Activated T-cell treated with anti-CD3 and anti-CD28 coated beads, Interleukin-2, amount 50 U/mL, for 72 hours (primary cell): Measurements from ENCODE around the gene PSMD11. TPM values are rescaled to one million over a fixed set of nuclear protein-coding genes. Genes with fewer than 3 reads are reported as not detected.

ENCODE experiments used
- ATAC-seq, 2 donors: fragments of 150-1000 bp; cut with Tn5 transposase; replicated peaks in 1 of 2; 2 replicates each; pipeline ENCODE4 v1.10.0; 2021; ENCODE audit warnings: moderate library complexity in 2 of 2, mild to moderate bottlenecking in 1 of 2
- DNase-seq, 2 donors: peaks; one replicate each; pipeline ENCODE4 v3.0.0; 2021 to 2022; ENCODE audit warnings: mixed read lengths in 1 of 2
- H3K27ac Mint-ChIP-seq: one replicate; pipeline ENCODE4 v1.8.0; 2022; ENCODE audit warnings: mild to moderate bottlenecking, moderate library complexity, mixed read lengths
- H3K27me3 Mint-ChIP-seq: one replicate; pipeline ENCODE4 v1.8.0; 2022; ENCODE audit warnings: low read depth, mixed read lengths
- H3K36me3 Mint-ChIP-seq, 2 donors: one replicate each; pipeline ENCODE4 v1.8.0; 2022; ENCODE audit warnings: mixed read lengths in 2 of 2, mild to moderate bottlenecking in 1 of 2; ENCODE audit not compliant: insufficient read depth in 2 of 2
- H3K4me1 Mint-ChIP-seq: one replicate; pipeline ENCODE4 v1.8.0; 2022; ENCODE audit warnings: low read depth, mixed read lengths
- H3K4me3 Mint-ChIP-seq, 2 donors: one replicate each; pipeline ENCODE4 v1.8.0; 2022; ENCODE audit warnings: mild to moderate bottlenecking in 2 of 2, mixed read lengths in 2 of 2, moderate library complexity in 2 of 2
- H3K9me3 Mint-ChIP-seq, 2 donors: one replicate each; pipeline ENCODE4 v1.8.0; 2022; ENCODE audit warnings: mixed read lengths in 2 of 2
- total RNA-seq, 2 donors: library from RNA; stranded (reverse); gene quantifications; one replicate each; pipeline ENCODE4 v1.2.3, GENCODE V29; 2022

The PSMD11 gene
- total RNA-seq, 2 donors from 2014 or later = 131 to 134 TPM

GRCh38 chr17:32471652-32472051 lies 27.3 kb downstream of the PSMD11 start:
- peaks cover 18 to 45% of the 10 kb centered on the region in 2 donors for H3K36me3 Mint-ChIP-seq
- H3K9me3 Mint-ChIP-seq = no peaks in the 10 kb centered on the region
- H3K4me3 Mint-ChIP-seq = no peak overlapping the region
- ATAC-seq (no peak), DNase-seq (no peak)
- H3K27ac Mint-ChIP-seq = peak overlapping the region; percentile 24
- no peaks in the 10 kb centered on the region for H3K4me1 Mint-ChIP-seq
- H3K27me3 Mint-ChIP-seq = no peaks in the 10 kb centered on the region

DNA sequence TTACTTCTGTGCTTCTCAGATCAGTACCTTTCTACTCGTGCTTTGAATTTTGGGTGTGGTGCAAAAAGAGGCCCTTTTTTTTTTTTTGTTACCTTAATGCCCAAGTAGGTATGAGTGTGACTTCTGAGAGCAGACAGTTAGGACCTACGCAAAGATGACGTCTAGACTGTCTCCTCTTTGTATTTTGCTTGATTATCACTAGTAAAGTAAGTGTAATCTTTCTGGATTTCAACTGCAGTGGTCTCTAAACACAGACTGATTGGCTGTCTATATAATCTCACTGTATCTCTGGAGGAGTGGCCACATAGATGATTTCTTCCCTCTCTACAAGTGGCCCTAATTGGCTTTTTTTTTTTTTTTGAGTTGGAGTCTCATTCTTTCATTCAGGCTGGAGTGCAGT lies 30.9 kb downstream of the PSMD11 start:
- Mint-ChIP-seq H3K36me3 (peaks cover 10 to 30% of the 10 kb centered on the region in 2 donors), H3K27ac (no peak overlapping the region), H3K4me3 (no peak overlapping the region), H3K4me1 (no peaks in the 10 kb centered on the region), H3K9me3 (no peaks in the 10 kb centered on the region), H3K27me3 (no peaks in the 10 kb centered on the region)
- ATAC-seq (no peak), DNase-seq (no peak)

DNA sequence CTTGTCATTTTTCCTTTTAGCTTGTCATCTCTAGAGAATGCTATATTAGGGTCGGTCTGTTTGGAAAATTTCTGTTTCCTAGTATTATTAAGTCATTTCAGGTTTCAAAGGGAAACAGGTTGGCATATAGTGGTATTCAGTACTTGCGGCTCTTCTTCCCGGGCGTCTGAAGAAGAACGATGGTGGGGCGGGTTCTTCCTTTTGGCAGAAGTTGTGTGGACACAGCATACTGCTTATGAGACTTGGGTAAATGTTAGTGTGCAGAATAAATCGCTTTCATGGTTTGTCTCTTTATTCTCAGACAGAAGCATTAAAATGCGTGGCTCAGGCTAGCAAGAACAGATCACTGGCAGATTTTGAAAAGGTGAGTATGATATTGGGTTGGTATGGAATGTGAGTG lies 32.9 kb downstream of the PSMD11 start:
- peak overlapping the region; percentile 69 for H3K27ac Mint-ChIP-seq

DNA sequence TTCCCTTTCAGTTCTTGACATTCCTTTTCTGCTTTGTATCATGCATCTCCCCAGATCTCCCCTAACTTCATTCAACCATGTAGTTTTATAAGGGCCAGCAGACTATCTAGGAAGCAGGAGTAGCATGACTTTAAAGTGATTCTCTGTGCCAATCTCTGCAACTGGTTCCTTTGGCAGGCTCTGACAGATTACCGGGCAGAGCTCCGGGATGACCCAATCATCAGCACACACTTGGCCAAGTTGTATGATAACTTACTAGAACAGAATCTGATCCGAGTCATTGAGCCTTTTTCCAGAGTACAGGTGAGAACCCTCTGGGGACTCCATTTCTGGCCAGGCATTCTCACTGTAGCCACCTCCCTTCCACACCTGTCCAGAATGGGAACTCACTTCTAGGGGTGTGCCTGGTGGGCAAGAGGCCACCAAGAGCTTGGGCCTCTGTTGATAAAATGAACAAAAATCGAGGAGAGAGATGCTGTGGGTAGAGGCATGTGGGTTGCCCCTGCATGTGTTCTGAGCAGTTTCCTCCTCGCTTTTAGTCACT lies 34.8 kb downstream of the PSMD11 start:
- H3K27me3 Mint-ChIP-seq = no peaks in the 10 kb centered on the region
- H3K4me1 Mint-ChIP-seq = peaks cover 8% of the 10 kb centered on the region
- H3K9me3 Mint-ChIP-seq = no peaks in the 10 kb centered on the region
- peaks cover 10 to 28% of the 10 kb centered on the region in 2 donors for H3K36me3 Mint-ChIP-seq
- no peak overlapping the region for H3K4me3 Mint-ChIP-seq
- ATAC-seq (no peak), DNase-seq (no peak)
- H3K27ac Mint-ChIP-seq = no peak overlapping the region

More for the DNA sequence above, 32.9 kb downstream of the PSMD11 start:
- peaks cover 11 to 32% of the 10 kb centered on the region in 2 donors for H3K36me3 Mint-ChIP-seq
- H3K4me3 Mint-ChIP-seq = no peak overlapping the region
- H3K9me3 Mint-ChIP-seq = no peaks in the 10 kb centered on the region
- DNase-seq = no peak
- H3K27me3 Mint-ChIP-seq = no peaks in the 10 kb centered on the region
- ATAC-seq = no peak
- H3K4me1 Mint-ChIP-seq = no peaks in the 10 kb centered on the region

DNA sequence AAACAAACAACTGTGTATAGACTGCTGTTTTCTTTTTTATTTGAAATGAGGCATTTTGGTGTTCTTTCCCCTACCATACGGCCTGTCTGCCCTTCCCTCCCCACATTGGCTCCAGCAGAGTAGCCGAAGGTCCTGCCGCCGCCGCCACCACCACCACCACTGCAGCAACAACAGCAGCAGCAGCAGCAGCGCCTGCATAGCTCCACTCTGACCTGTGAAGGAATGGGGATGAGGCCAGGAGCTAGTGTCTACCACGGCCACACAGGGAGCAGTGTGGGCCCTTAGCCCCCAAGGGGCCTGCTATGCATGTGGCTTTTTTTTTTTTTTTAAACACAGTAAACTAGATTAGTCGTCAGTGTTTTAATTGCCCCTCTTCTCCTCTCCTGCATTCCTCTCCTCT lies 36.9 kb downstream of the PSMD11 start:
- peaks cover 7 to 17% of the 10 kb centered on the region in 2 donors for H3K36me3 Mint-ChIP-seq

GRCh38 chr17:32482568-32483320 lies 38.4 kb downstream of the PSMD11 start:
- Mint-ChIP-seq H3K4me1 (peaks cover 19% of the 10 kb centered on the region), H3K27me3 (no peaks in the 10 kb centered on the region), H3K27ac (peak overlapping the region; percentile 89), H3K36me3 (peaks cover 5 to 14% of the 10 kb centered on the region in 2 donors), H3K9me3 (no peaks in the 10 kb centered on the region), H3K4me3 (no peak overlapping the region)
- no peak for DNase-seq
- ATAC-seq = no peak

More for the DNA sequence above, 36.9 kb downstream of the PSMD11 start:
- Mint-ChIP-seq H3K27me3 (no peaks in the 10 kb centered on the region), H3K4me3 (no peak overlapping the region), H3K27ac (peak overlapping the region; percentile 89), H3K4me1 (peaks cover 16% of the 10 kb centered on the region), H3K9me3 (no peaks in the 10 kb centered on the region)
- no peak for DNase-seq
- no peak for ATAC-seq

DNA sequence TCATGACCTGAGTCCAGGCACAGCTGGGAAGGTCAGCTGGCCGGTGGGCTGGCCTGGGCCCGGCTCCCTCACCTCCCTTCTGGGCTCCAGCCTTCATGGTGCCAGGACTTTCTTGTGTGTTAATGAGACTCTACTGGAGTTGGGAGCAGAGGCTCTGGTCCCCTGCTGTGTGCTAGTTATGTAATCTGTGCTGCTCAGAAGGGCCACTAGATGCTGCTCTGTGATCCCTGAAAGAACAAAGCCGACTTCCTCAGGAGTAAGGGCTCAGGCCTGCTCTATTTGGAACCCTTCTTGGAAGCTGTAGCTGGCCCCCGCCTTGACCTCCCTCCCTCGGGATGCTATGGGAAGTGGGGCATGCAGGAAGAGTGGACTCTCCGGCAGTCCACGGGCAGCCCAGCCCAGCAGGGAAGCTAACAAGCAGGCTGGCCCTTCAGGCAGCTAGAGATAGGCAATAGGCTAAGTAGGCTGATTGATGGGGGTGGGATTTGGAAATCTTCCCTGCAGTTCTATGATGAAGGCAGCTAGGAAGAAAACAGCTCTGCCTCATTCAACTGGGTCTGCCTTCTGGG lies 39.2 kb downstream of the PSMD11 start:
- no peaks in the 10 kb centered on the region for H3K9me3 Mint-ChIP-seq
- ATAC-seq (no peak), DNase-seq (no peak)
- no peak overlapping the region for H3K27ac Mint-ChIP-seq
- H3K36me3 Mint-ChIP-seq = peaks cover 9 to 21% of the 10 kb centered on the region in 2 donors
- no peaks in the 10 kb centered on the region for H3K27me3 Mint-ChIP-seq
- H3K4me3 Mint-ChIP-seq = no peak overlapping the region
- peaks cover 27% of the 10 kb centered on the region for H3K4me1 Mint-ChIP-seq

DNA sequence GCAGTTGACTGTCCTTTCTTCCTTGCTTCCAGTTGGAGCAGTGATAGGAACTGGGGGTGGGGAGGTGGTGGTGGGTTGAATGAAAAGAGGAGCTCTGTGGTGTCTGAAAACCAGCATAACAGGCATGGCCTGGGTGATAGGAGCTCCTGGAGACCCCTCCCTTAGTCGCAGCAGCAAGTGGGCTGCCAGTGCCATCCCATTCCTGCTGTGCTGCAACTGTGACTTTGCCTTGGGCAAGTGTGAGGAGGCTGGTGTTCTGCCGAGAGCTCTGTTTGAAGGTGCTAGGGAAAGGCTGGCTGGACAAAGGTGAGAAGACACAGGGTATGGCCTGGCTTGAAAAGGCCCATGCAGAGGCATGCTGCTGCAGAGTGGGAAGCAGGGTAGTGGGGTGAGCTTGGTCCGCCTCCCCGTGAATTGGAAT lies 39.7 kb downstream of the PSMD11 start:
- Mint-ChIP-seq H3K4me1 (peaks cover 33% of the 10 kb centered on the region), H3K27ac (peak overlapping the region; percentile 4), H3K27me3 (no peaks in the 10 kb centered on the region), H3K4me3 (no peak overlapping the region), H3K9me3 (no peaks in the 10 kb centered on the region), H3K36me3 (peaks cover 11 to 23% of the 10 kb centered on the region in 2 donors)
- DNase-seq = no peak
- ATAC-seq = no peak

DNA sequence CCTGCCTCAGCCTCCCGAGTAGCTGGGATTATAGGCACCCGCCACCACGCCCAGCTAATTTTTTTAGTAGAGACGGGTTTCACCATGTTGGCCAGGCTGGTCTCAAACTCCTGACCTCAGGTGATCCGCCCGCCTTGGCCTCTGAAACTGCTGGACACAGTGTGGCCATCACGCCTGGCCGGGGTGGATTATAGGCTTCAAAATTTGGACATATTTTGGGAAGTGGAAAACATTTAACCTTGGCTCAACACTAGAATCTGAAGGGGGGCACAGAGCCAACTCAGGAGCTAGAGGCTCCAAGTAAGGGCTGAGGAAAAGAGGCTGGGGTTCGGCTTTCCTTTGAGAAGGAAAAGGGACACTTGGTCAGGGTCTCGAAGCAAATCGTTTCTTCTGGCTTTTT lies 40.3 kb downstream of the PSMD11 start:
- Mint-ChIP-seq H3K9me3 (no peaks in the 10 kb centered on the region), H3K27me3 (no peaks in the 10 kb centered on the region), H3K4me1 (peaks cover 38% of the 10 kb centered on the region), H3K4me3 (no peak overlapping the region), H3K27ac (no peak overlapping the region), H3K36me3 (peaks cover 14 to 29% of the 10 kb centered on the region in 2 donors)
- ATAC-seq (no peak), DNase-seq (no peak)

DNA sequence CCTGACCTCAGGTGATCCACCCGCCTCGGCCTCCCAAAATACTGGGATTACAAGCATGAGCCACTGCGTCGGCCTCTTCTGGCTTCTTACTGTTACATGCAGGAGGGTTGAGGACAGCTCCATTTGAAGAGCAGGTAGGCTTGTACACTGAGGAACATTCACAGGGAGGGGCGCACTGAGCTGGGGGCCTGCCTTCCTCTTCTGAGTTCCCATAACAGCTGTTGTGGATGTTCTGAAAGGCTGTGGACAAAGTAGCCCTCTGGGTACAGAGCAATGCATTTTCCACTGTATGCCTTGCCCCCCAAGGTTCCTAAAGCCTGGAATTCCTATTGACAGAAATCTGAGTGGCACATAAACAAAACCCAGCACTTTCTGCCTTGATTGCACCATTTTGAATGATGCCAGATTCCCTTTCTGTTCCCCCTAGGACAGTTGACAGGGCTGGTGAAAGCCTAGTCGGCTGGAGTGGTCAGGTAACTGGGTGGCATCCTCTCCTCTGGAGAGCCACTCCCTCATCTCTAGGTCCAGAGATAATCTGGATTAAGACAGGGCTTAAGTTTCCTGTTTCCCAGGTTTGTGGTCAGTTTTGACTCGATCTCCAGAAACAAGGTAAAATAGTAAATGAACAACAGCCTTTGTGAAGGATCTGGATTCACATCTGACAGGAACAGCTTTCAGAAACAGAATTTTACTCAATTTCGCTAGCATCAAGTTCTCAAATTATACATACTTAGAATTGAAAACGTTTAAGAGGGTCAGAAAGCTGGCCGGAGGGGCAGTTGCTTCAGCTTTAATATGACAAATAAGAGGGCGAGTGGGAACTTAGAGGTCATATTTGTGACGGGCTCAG lies 41.2 kb downstream of the PSMD11 start:
- Mint-ChIP-seq H3K27me3 (no peaks in the 10 kb centered on the region), H3K36me3 (peaks cover 16 to 36% of the 10 kb centered on the region in 2 donors), H3K9me3 (no peaks in the 10 kb centered on the region), H3K27ac (peak overlapping the region; percentile 94), H3K4me3 (peak overlapping the region; percentile 62 to 87), H3K4me1 (peaks cover 47% of the 10 kb centered on the region)
- no peak for DNase-seq
- ATAC-seq = no peak

- H3K4me3 Mint-ChIP-seq = peak overlapping the region; percentile 62 to 87
- peaks cover 18 to 38% of the 10 kb centered on the region in 2 donors for H3K36me3 Mint-ChIP-seq
- ATAC-seq (peak; percentile 79 to 83), DNase-seq (peak; percentile 75 to 77)
- H3K27me3 Mint-ChIP-seq = no peaks in the 10 kb centered on the region
- peaks cover 54% of the 10 kb centered on the region for H3K4me1 Mint-ChIP-seq
- peak overlapping the region; percentile 94 for H3K27ac Mint-ChIP-seq
- no peaks in the 10 kb centered on the region for H3K9me3 Mint-ChIP-seq
These were observed 41.9 kb downstream of the PSMD11 start for GRCh38 chr17:32486111-32486700.

DNA sequence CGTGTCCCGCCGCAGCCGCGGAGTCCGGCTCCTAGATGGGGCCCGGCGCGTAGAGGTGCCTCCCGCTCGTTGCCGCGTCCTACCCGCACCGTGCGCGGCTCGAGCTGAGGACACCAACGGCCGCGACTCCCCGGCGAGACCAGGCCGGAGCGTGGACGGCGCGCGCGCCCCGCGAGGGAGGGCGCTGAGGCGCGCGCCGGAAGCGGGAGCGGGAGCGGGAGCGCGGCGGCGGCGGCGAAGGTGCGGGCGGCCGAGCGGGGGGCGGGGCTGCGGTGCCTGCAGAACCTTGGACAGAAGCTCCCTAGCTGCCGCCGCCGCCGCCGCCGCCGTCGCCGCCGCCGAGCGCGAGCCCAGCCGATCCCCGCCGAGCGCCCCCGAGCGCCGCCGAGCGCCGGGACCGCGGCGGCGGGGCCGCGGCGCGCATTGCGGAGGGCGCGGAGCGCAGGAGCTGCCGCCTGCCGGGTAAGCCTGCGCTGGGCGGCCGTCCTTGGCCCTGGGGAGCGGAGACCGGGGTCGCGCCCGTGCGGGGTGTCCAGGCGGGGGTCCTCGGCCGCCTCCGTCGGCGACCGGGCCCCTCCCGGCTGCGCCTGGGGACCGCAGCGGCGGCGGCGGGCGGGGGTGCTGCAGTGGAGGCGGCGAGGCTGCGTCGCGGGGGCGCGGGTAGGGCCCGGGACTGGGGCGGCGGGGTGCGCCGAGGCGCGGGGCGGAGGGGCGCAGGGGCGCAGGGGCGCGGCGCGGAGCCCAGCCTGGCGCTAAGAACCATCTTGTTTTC lies 42.6 kb downstream of the PSMD11 start, which contains the start of gene CDK5R1:
TSS of gene CDK5R1 (plus strand) at position 293 of the 772 bp plus-strand sequence. CDS start 628 bp downstream, outside the sequence.
- H3K27me3 Mint-ChIP-seq = no peaks in the 10 kb centered on the region
- H3K4me3 Mint-ChIP-seq = peak within 1 kb of the TSS; percentile 90 to 94
- ATAC-seq = peak; percentile 72 to 74
- H3K9me3 Mint-ChIP-seq = no peaks in the 10 kb centered on the region
- peak within 1 kb of the TSS; percentile 94 for H3K27ac Mint-ChIP-seq
- DNase-seq = peak; percentile 82 to 86
- H3K36me3 Mint-ChIP-seq = peaks cover 17 to 33% of the 10 kb centered on the region in 2 donors
- H3K4me1 Mint-ChIP-seq = peaks cover 61% of the 10 kb centered on the region
